GM12892 (cell line): ENCODE measurements around the gene TMEM242.
A peak's percentile ranks its signal among the peaks of the same experiment; 100 is the strongest.

Experiments used
- POLR2A ChIP-seq: IDR thresholded peaks from 2 replicates; pipeline ENCODE4 v1.6.1; 2011; ENCODE audit warnings: low read depth, low read length, control low read depth
- POLR2AphosphoS5 ChIP-seq: IDR thresholded peaks from 2 replicates; pipeline ENCODE4 v1.6.1; 2011; ENCODE audit warnings: low read depth, low read length, control low read depth
- TAF1 ChIP-seq: IDR thresholded peaks from 2 replicates; pipeline ENCODE4 v1.6.1; 2011; ENCODE audit warnings: low read depth, mild to moderate bottlenecking, control low read depth, low read length, borderline replicate concordance

DNA sequence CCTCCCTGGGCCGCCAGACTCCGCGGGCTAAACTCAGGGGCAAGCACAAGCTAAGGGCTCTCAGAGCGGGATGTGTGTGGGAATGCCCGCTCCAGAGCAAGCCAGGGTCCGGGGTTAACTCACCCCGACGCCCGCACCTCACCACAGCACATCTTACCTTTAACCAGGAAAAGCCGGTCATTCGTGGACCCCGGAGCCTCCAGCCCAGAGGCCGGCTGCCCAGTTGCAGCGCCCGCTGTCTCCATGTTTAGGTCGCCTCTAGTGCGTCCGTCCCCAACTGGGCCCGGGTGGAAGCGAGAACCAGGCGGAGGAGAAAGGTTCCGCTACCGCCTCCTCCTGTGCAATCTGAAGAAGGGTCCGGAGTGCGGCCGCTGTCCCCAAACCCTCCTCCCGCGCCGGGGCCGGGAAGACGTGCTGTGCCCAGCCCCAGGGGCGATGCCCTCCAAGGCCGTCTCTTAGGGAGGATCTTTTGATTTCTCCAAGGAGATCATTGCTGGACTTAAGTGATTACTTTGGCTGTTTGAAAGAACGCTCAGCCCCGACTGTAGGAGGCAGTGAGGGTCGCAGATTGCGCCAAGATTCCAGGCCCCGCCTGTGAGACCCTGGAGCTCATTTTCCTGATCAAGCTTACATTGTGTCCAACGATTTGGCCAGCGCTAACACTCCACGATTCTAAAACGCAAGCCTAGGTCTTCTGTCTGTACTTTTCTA, at the start of gene TMEM242:
- TF ChIP-seq POLR2A (peak; percentile 93), TAF1 (peak; percentile 96), POLR2AphosphoS5 (peak; percentile 91)
